Measurements from ENCODE around the gene HHAT.
"Not testable (repeated sequence)": the region's sequence is repeated elsewhere in the genome, so short reads cannot be mapped to it uniquely, and the experiment has no call there.

Gene HHAT

DNA sequence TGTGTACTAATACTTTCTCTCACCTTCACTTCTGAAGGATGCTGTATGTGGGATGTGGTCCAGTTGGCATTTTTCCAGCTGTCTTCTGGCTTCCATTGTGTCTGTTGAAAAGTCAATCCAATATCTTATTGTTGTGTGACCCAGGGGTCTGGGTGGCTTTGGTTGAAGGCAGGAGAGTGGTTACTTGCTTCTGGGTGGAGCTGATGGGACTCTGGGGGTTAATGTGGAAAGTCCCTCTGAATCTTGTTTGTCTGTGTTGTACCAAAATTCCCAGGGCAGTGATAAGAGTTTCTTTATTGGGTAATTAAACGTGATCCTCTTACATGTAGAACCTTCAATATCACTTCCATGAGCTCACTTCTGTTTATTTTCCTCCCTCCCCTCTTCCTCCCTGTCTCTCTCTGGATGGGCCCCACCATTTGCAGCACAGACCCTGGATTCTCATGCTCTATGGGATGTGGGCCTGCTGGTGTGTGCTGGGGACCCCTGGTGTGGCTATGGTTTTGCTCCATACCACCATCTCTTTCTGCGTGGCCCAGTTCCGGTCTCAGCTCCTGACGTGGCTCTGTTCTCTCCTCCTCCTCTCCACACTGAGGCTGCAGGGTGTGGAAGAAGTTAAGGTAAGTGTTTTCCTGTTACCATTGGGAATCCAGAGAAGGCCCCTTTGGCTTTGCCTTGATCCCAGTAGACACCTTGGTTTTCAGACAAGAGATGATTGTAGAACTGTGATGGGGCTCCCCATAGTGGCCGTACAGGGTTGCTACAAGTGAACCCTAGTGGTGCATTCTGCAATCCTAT is 71.5 kb downstream of the HHAT start:
- peak; percentile 20 for DNase-seq (ENCODE audit: extremely low read depth, insufficient read length)
- Histone ChIP-seq H3K4me3 (replicated peaks; ENCODE audit: low read depth, low read length) (no peak overlapping the region), H3K27me3 (replicated peaks; ENCODE audit: control insufficient read depth, insufficient read depth, low read length) (no peaks in the 10 kb centered on the region), H3K36me3 (ENCODE audit: control insufficient read depth, insufficient read depth, low read length) (no peaks in the 10 kb centered on the region)
- TF ChIP-seq, protein P1, sequence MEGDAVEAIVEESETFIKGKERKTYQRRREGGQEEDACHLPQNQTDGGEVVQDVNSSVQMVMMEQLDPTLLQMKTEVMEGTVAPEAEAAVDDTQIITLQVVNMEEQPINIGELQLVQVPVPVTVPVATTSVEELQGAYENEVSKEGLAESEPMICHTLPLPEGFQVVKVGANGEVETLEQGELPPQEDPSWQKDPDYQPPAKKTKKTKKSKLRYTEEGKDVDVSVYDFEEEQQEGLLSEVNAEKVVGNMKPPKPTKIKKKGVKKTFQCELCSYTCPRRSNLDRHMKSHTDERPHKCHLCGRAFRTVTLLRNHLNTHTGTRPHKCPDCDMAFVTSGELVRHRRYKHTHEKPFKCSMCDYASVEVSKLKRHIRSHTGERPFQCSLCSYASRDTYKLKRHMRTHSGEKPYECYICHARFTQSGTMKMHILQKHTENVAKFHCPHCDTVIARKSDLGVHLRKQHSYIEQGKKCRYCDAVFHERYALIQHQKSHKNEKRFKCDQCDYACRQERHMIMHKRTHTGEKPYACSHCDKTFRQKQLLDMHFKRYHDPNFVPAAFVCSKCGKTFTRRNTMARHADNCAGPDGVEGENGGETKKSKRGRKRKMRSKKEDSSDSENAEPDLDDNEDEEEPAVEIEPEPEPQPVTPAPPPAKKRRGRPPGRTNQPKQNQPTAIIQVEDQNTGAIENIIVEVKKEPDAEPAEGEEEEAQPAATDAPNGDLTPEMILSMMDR (IDR thresholded peaks at IDR 0.05; ENCODE audit: insufficient read depth, low read length, poor library complexity, severe bottlenecking) = peak; percentile 87

DNA sequence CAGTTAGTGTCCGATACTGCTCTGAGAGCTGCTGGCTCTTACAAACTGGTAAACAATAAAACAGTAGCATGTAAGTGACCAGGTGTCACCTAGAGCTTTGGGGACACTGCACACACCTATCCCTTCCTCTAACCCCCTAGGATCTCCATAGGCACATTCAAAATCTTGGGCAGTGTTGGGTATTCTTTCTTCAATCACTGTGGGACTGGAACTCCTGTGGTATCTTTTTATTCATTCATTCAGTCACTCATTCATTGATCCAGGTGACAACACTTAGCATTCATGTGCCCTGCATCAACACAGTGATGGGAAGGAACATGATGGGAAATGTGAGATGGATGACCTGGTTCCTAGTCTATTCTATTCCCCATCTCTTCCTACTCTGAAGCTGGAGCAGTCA is 73.9 kb downstream of the HHAT start:
- TF ChIP-seq, protein P1 (IDR thresholded peaks at IDR 0.05; ENCODE audit: insufficient read depth, low read length, poor library complexity, severe bottlenecking) = no peak
- Histone ChIP-seq H3K27me3 (replicated peaks; ENCODE audit: control insufficient read depth, insufficient read depth, low read length) (no peaks in the 10 kb centered on the region), H3K36me3 (ENCODE audit: control insufficient read depth, insufficient read depth, low read length) (no peaks in the 10 kb centered on the region), H3K4me3 (replicated peaks; ENCODE audit: low read depth, low read length) (no peak overlapping the region)
- DNase-seq (ENCODE audit: extremely low read depth, insufficient read length) = no peak

DNA sequence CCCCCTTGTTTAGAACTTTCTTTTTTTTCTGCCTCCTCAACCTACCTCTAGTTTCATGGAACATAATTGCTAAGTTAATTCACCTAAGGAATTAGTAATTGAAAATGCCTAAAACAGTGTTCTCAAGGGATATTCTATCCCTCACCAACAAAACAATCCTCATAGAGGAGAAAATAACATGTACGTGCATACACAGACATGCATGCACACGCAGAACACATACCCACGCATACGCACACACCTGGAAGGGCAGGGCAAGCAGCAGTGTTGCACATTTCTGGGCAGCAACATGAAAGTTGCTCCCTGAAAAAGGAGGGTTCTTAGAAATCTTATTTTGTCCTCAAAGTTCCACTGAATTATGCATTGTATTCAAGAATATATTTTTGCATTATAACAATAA is 76.6 kb downstream of the HHAT start:
- Histone ChIP-seq H3K36me3 (ENCODE audit: control insufficient read depth, insufficient read depth, low read length) (no peaks in the 10 kb centered on the region), H3K4me3 (replicated peaks; ENCODE audit: low read depth, low read length) (no peak overlapping the region), H3K27me3 (replicated peaks; ENCODE audit: control insufficient read depth, insufficient read depth, low read length) (no peaks in the 10 kb centered on the region)
- TF ChIP-seq, protein P1 (IDR thresholded peaks at IDR 0.05; ENCODE audit: insufficient read depth, low read length, poor library complexity, severe bottlenecking) = no peak
- DNase-seq (ENCODE audit: extremely low read depth, insufficient read length) = no peak

DNA sequence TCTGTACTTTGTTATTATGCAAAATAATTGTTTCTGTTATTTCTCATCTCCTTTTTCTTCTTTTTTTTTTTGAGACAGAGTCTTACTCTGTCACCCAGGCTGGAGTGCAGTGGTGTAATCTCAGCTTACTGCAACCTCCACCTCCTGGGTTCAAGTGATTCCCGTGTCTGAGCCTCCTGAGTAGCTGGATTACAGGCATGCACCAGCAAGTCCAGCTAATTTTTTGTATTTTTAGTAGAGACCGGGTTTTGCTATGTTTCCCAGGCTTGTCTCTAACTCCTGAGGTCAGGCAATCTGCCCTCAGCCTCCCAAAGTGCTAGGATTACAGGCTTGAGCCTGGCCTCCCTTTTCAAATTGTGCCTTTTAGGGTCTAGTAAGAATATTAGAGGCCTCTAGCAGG is 77.6 kb downstream of the HHAT start:
- H3K36me3 ChIP-seq (ENCODE audit: control insufficient read depth, insufficient read depth, low read length); H3K4me3 ChIP-seq (replicated peaks; ENCODE audit: low read depth, low read length); DNase-seq (ENCODE audit: extremely low read depth, insufficient read length); H3K27me3 ChIP-seq (replicated peaks; ENCODE audit: control insufficient read depth, insufficient read depth, low read length): not testable (repeated sequence)

DNA sequence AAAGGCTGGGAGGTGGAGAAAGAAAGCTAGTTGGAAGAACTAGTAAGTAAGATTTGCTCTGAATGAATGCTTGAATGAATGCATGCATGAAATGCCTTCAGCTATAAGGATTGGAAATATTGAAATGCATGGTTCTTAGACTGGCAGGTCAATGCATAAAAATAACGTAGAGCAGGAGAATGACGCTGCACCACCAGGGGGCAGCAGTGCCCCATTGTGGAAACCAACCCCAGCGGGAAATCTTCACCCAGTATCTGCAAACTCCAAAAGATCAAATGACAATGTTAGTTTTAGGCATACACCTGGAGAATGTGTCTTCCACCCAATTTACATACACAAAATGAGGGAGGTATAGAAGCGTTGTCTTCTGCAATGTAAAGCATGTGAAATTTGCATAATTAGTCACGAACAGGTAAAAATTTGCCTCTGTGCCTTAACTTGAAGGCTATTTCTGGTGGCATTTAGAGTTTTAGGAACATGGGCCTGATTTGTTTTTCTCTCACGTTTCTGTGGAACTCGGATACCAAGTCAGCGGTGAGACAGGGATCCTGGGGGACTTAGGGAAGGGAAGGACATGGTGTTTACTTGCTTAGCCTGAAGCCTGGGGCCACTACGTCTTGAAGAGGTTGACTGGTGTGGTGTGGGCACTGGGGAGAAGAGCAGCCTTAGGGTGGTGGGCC is 78.6 kb downstream of the HHAT start:
- no peaks in the 10 kb centered on the region for H3K36me3 ChIP-seq (ENCODE audit: control insufficient read depth, insufficient read depth, low read length)
- no peak overlapping the region for H3K4me3 ChIP-seq (replicated peaks; ENCODE audit: low read depth, low read length)
- no peak for DNase-seq (ENCODE audit: extremely low read depth, insufficient read length)
- TF ChIP-seq, protein P1 (IDR thresholded peaks at IDR 0.05; ENCODE audit: insufficient read depth, low read length, poor library complexity, severe bottlenecking) = peak; percentile 96
- no peaks in the 10 kb centered on the region for H3K27me3 ChIP-seq (replicated peaks; ENCODE audit: control insufficient read depth, insufficient read depth, low read length)

DNA sequence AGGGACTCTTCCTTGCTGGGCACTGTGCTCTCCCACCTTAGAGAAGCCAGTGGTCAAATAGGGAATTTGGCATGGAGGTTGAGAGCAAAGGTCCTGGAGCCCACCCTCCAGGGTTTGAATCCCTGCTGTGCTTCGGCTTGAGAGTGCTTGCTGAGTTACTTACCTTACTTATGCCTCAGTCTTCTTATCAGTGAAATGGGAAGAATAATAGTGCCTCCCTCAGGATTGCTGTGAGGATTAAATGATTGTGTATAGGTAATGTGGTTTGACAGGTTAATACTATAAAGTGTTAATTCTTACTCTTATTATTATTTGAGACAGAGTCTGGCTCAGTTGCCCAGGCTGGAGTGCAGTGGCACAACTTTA is 79.2 kb downstream of the HHAT start:
- Histone ChIP-seq H3K36me3 (ENCODE audit: control insufficient read depth, insufficient read depth, low read length) (no peaks in the 10 kb centered on the region), H3K27me3 (replicated peaks; ENCODE audit: control insufficient read depth, insufficient read depth, low read length) (no peaks in the 10 kb centered on the region), H3K4me3 (replicated peaks; ENCODE audit: low read depth, low read length) (no peak overlapping the region)
- DNase-seq (ENCODE audit: extremely low read depth, insufficient read length) = no peak
- TF ChIP-seq, protein P1 (IDR thresholded peaks at IDR 0.05; ENCODE audit: insufficient read depth, low read length, poor library complexity, severe bottlenecking) = no peak
